Measurements from ENCODE around the gene GNB1L. TPM values are rescaled to one million over a fixed set of nuclear protein-coding genes. Genes with fewer than 3 reads are reported as not detected.

GNB1L gene
- polyA plus RNA-seq, 1 donor from 2014 or later = 16.5 TPM

GRCh38 chr22:19853058-19853878 lies 1.4 kb downstream of the GNB1L start:
- H3K9me2 ChIP-seq (ENCODE audit: insufficient read depth, low read length) = no peaks in the 10 kb centered on the region
- no peaks in the 10 kb centered on the region for H3K27me3 ChIP-seq (ENCODE audit: insufficient read depth, low read depth, low read length)
- H2AFZ ChIP-seq (ENCODE audit: low read depth, low read length) = no peak overlapping the region
- no peaks in the 10 kb centered on the region for H3K9me3 ChIP-seq (ENCODE audit: low read length)
- H3K27ac ChIP-seq (ENCODE audit: low read length) = no peak overlapping the region
- TF ChIP-seq SMC3 (conservative IDR thresholded peaks at IDR 0.05; ENCODE audit: poor library complexity) (no peak), MXI1 (conservative IDR thresholded peaks at IDR 0.05; ENCODE audit: poor library complexity, severe bottlenecking) (no peak), EZH2 (IDR thresholded peaks at IDR 0.05; ENCODE audit: borderline replicate concordance, insufficient read depth, low read length, poor library complexity, severe bottlenecking) (no peak), EP300 (conservative IDR thresholded peaks at IDR 0.05; ENCODE audit: poor library complexity, severe bottlenecking) (no peak), REST (IDR thresholded peaks at IDR 0.05; ENCODE audit: borderline replicate concordance) (no peak), RAD21 (conservative IDR thresholded peaks at IDR 0.05) (no peak), POLR2AphosphoS5 (IDR thresholded peaks at IDR 0.05) (no peak), TAF1 (IDR thresholded peaks at IDR 0.05; ENCODE audit: low read depth) (no peak), CTCF (IDR thresholded peaks at IDR 0.05; ENCODE audit: poor library complexity, severe bottlenecking) (no peak)
- no peaks in the 10 kb centered on the region for H3F3A ChIP-seq (ENCODE audit: insufficient read depth, low read length, poor library complexity, severe bottlenecking)
- peak overlapping the region; percentile 99 for H3K4me3 ChIP-seq (ENCODE audit: low read length)
- no peaks in the 10 kb centered on the region for H3K36me3 ChIP-seq (ENCODE audit: insufficient read depth, low read length)
- H3K9ac ChIP-seq (ENCODE audit: low read length) = peak overlapping the region; percentile 94
- peak overlapping the region; percentile 86 for H3K4me2 ChIP-seq (ENCODE audit: low read length)
- peaks cover 32% of the 10 kb centered on the region for H3K79me2 ChIP-seq (replicated peaks; ENCODE audit: insufficient read depth, low read length)
- no peaks in the 10 kb centered on the region for H4K20me1 ChIP-seq (ENCODE audit: insufficient read depth)

DNA sequence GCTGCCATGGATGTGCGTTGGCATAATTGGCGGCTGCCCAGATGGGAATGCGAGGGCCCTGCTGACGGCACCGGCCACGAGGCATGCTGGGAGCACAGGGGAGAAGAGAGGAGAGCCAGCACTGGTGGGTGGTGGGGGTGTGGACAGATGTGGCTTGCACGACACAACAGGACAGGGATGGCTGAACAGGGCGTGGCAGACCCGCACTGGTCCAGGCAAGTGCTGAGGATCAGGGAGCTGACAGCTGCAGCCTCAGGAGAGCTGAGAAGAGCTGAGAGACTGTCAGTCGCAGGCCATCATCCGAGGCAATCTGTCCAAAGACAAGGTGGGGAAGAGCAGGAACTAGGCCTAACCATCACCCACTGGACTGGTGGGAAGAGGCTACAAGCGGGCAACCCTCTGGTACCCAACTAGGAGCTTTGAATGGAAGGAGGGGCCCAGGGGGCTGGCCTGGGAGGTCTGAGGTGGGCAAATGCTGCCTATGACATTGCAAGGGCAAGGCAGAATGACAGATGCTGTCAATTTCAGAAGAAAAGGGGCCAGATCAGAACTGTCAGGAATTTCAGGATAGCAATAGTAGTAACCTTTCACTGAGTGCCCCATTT lies 2.4 kb downstream of the GNB1L start:
- Histone ChIP-seq H3K79me2 (replicated peaks; ENCODE audit: insufficient read depth, low read length) (peaks cover 32% of the 10 kb centered on the region), H3F3A (ENCODE audit: insufficient read depth, low read length, poor library complexity, severe bottlenecking) (no peaks in the 10 kb centered on the region), H3K27me3 (ENCODE audit: insufficient read depth, low read depth, low read length) (no peaks in the 10 kb centered on the region), H2AFZ (ENCODE audit: low read depth, low read length) (no peak overlapping the region), H3K4me3 (ENCODE audit: low read length) (peak overlapping the region; percentile 99), H3K9ac (ENCODE audit: low read length) (peak overlapping the region; percentile 94), H4K20me1 (ENCODE audit: insufficient read depth) (no peaks in the 10 kb centered on the region), H3K27ac (ENCODE audit: low read length) (no peak overlapping the region), H3K4me2 (ENCODE audit: low read length) (no peak overlapping the region), H3K9me2 (ENCODE audit: insufficient read depth, low read length) (no peaks in the 10 kb centered on the region), H3K36me3 (ENCODE audit: insufficient read depth, low read length) (no peaks in the 10 kb centered on the region), H3K9me3 (ENCODE audit: low read length) (no peaks in the 10 kb centered on the region)
- TF ChIP-seq CTCF (IDR thresholded peaks at IDR 0.05; ENCODE audit: poor library complexity, severe bottlenecking) = no peak
- no peak for TF ChIP-seq POLR2AphosphoS5 (IDR thresholded peaks at IDR 0.05)
- no peak for TF ChIP-seq TAF1 (IDR thresholded peaks at IDR 0.05; ENCODE audit: low read depth)
- TF ChIP-seq REST (IDR thresholded peaks at IDR 0.05; ENCODE audit: borderline replicate concordance) = no peak
- no peak for TF ChIP-seq RAD21 (conservative IDR thresholded peaks at IDR 0.05)
- TF ChIP-seq EP300 (conservative IDR thresholded peaks at IDR 0.05; ENCODE audit: poor library complexity, severe bottlenecking) = no peak
- TF ChIP-seq EZH2 (IDR thresholded peaks at IDR 0.05; ENCODE audit: borderline replicate concordance, insufficient read depth, low read length, poor library complexity, severe bottlenecking) = no peak
- TF ChIP-seq MXI1 (conservative IDR thresholded peaks at IDR 0.05; ENCODE audit: poor library complexity, severe bottlenecking) = no peak
- no peak for TF ChIP-seq SMC3 (conservative IDR thresholded peaks at IDR 0.05; ENCODE audit: poor library complexity)
